HEK293T (cell line): ENCODE measurements around the gene TRAF2.

Source experiments
- ARNT ChIP-seq: fragments of 450-650 bp; IDR thresholded peaks from 2 replicates; pipeline ENCODE4 v1.6.1; 2017; ENCODE audit warnings: mild to moderate bottlenecking
- BHLHE40 ChIP-seq: fragments of 450-650 bp; IDR thresholded peaks from 2 replicates; pipeline ENCODE4 v1.6.1; 2016; ENCODE audit warnings: mild to moderate bottlenecking, moderate library complexity, borderline replicate concordance
- FOXA1 ChIP-seq: fragments of 450-650 bp; IDR thresholded peaks from 2 replicates; pipeline ENCODE4 v1.6.1; 2016; ENCODE audit warnings: mild to moderate bottlenecking
- FOXM1 ChIP-seq: fragments of 450-650 bp; IDR thresholded peaks from 2 replicates; pipeline ENCODE4 v1.6.1; 2017; ENCODE audit warnings: mild to moderate bottlenecking, borderline replicate concordance
- SP1 ChIP-seq: fragments of 450-650 bp; IDR thresholded peaks from 2 replicates; pipeline ENCODE4 v1.6.1; 2017
- SUZ12 ChIP-seq: fragments of 450-650 bp; IDR thresholded peaks from 2 replicates; pipeline ENCODE4 v1.6.1; 2016; ENCODE audit warnings: mild to moderate bottlenecking

DNA sequence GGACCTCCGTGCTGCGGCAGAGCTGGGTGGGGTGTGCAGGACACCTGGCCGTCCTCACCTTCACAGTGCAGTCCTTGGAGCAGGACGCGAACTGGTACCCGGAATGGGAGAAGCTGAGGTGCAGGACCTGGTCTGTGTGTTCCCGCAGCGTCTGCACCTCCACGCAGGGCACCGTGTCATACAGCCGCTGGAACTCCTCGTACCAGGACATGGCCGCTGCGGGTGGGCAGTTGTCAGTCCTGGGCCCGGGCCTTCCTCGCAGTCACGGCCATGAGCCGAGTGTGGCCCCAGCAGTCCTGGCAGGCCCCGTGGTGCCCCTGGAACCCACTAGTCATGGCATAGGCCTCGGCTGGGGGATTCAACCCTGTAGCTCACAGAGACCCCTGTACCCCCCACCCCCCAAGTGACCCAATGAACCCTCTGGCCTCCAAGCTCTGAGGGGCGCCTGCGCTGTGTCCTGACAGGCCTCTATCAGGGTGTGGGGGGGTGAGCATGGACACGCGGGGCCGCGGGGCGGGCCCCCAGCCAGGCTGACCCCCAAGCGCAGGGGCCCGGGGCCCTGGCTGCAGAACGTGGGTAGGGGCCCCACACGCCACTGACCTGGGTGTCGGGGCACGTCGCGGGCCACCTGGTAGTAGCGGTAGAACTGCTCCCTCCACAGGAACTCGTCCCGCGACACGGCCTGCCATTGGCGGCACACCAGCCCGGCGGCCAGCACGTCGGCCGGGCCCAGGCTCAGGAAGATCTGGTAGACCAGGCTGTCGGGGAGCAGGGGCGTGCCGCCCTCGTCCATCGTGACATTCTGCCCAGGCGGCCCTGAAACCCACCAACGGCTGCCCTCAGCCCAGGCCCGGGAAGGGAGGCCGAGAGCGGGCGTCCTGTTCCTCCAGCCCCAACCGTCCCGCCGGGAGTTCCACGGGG, 57.2 kb downstream of the TRAF2 start:
- TF ChIP-seq SUZ12 (no peak), FOXM1 (no peak), FOXA1 (no peak), SP1 (no peak), ARNT (no peak), BHLHE40 (no peak)
